Measurements from ENCODE around the gene ANKIB1.
"Not testable (repeated sequence)": the region's sequence is repeated elsewhere in the genome, so short reads cannot be mapped to it uniquely, and the experiment has no call there.

ANKIB1 gene

GRCh38 chr7:92331508-92331907, 85.7 kb downstream of the ANKIB1 start:
- DNase-seq, result no peak

DNA sequence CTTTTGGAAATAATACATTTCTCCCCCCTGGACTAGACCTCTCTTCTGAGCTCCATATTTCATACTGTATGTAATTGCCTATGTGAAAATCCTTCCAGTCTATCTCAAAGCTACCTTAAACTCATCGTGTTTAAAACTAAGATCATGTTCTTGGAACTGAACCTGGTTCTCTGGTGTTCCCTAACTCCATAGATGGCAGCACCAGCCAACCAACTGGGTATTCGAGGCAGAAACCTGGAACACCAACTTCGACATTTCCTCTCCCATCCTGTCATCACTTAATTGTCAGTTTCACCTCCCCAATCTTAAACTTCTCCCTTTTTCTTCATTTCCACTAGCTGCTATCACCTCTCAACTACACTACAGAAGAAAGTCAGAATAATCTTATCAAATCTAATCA, 87.0 kb downstream of the ANKIB1 start:
- no peak for DNase-seq

DNA sequence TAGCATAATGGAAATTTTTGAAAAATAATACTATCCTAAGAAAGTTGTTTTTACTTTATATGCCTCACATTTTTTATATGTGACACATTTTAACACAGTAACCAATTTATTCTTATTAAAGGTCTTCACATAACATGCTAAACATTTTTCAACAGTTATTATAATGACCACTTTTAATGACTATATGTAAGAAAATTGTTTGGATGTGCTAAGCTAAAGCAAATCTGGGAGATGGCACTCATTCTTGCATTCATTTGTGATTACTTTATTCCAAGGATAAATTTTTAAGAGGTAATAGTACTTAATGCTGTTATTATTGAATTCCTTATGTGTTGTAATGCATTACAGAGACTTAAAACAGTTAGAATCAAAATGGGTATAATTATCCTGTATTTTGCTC, 88.1 kb downstream of the ANKIB1 start:
- DNase-seq, result no peak

- DNase-seq, result no peak
These were observed 89.8 kb downstream of the ANKIB1 start for GRCh38 chr7:92335574-92335973.

DNA sequence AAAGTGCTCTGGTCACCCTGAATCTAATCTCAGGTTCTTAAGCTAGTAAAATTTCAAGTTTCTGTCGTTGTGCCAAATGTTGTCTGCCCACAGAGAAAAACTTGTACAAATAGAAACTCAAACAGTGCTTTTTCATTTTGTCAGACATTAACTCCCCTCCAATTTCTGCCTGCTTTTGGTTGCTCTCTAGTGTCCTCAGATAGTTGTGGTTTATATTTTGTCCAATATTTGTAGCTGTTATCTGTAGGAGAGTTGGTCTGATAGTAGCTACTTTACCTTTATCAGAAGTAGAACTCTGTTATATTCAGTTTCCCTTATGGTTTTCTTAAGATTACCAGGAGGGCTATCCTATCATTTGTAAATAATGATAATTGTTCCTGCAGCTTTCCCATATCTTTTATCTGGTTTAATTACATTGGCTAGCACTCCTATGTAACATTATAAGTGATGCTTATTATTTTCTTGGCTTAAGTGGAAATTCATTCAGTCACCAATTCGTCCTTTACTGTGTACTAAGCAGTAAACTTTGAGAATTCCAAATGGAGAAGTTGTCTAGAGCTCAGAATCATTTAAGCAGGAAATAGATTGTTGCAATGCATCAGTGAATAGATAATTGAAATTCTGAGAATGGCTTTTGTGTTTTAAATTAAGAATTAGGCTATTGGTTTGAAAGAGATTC, 91.0 kb downstream of the ANKIB1 start:
- no peak for DNase-seq

DNA sequence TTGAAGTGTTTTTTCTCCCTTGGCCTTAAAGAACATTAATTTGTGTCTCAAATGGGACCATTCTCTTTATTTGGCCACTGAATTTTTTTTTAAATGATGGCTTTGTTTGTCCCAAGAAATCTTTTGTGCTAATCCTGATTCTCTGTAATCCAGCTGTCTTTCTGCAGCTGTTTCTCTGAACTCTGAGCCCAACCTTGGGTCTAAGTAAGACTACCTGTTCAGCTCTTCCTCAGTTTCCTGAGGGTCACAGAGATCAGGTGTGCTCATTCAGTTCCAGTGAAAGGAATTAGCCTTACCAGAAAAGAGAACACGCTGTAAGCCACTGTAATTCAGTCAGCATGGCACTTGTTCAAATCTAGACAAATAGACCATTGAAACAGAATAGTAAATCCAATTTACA, 94.2 kb downstream of the ANKIB1 start:
- DNase-seq, result no peak

GRCh38 chr7:92343714-92344113, 97.9 kb downstream of the ANKIB1 start:
- no peak for DNase-seq

- DNase-seq, result no peak
These were observed 106.2 kb downstream of the ANKIB1 start for GRCh38 chr7:92352009-92352408.

GRCh38 chr7:92354214-92354613, 108.4 kb downstream of the ANKIB1 start:
- DNase-seq, result no peak

DNA sequence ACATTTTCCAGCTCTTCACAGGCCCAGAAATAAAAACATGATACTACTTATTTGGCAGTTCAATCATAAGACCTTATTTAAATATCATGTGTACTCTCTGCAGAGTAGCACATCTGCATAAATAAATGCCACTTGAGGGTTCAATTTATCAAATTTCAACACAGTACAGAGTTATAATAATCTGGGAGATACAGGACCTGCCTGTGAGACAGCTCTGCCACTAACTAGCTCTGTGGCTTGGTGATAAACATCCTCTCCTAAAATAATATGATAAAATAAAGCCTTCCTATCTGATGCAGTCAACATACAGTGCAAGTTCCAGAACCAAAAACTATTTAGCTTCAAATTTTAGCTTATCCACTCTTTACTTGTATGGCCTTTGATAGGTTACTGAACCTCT, 110.6 kb downstream of the ANKIB1 start:
- DNase-seq, result no peak

DNA sequence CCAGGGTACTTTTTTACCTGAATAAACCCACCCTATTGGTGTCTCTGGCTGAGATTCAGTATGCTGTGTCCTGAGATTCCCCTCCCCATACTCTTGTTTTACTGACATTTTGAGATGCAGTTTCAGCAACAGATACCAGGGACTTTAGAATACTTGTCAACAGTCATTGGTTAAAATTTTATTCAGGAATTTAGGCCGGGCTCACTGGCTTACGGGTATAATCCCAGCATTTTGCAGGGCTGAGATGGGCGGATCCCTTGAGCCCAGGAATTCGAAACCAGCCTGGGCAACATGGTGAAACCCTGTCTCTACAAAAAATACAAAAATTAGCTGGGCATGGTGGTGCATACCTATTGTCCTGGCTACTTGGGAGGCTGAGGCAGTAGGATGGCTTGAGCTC, 111.5 kb downstream of the ANKIB1 start:
- no peak for DNase-seq

- not testable (repeated sequence) for DNase-seq
These were observed 113.4 kb downstream of the ANKIB1 start for GRCh38 chr7:92359179-92359578.

- DNase-seq, result no peak
These were observed 114.0 kb downstream of the ANKIB1 start for GRCh38 chr7:92359801-92360200.

GRCh38 chr7:92360387-92360786, 114.6 kb downstream of the ANKIB1 start:
- DNase-seq, result no peak

GRCh38 chr7:92362131-92362530, 116.4 kb downstream of the ANKIB1 start:
- no peak for DNase-seq

GRCh38 chr7:92366730-92367129, 121.0 kb downstream of the ANKIB1 start:
- DNase-seq, result no peak

DNA sequence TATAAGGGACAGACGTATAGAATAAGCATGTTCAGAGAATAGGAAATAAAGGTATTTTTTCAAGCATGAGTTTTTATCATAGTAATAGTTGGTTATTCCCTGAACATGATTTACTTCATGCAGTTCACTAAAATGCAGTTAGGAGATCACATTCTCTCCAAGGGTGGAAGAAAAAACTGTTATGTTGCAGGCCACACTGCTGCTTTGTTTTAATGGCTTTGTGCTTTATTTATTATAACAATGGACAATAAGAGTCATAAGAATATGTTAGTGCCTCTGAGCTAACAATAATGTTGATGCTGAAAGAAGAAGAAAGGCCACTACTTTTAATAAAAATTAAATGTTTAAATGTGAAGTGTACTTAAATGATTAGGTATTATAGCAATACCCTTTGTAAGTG, 123.0 kb downstream of the ANKIB1 start:
- DNase-seq, result no peak

GRCh38 chr7:92375013-92375412, 129.2 kb downstream of the ANKIB1 start:
- DNase-seq, result no peak

- DNase-seq, result no peak
These were observed 145.3 kb downstream of the ANKIB1 start for GRCh38 chr7:92391071-92391470.

DNA sequence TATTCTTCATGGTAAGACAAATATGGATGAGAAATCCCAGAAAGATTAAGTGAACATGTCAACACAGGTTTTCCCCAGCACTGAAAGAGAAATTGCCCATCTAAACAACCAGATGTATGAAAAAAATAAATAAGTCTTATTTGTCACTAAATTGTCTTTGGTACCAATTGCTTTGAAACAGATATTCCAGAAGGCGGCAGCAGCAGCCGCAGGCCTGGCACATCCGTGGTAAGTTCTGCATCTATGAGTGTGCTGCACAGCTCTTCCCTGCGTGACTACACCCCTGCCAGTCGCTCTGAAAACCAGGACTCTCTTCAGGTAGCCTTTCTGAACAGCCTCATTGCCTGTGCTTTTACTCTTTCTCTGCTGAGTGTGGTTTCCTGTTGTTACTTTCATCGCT, 151.8 kb downstream of the ANKIB1 start:
- no peak for DNase-seq

DNA sequence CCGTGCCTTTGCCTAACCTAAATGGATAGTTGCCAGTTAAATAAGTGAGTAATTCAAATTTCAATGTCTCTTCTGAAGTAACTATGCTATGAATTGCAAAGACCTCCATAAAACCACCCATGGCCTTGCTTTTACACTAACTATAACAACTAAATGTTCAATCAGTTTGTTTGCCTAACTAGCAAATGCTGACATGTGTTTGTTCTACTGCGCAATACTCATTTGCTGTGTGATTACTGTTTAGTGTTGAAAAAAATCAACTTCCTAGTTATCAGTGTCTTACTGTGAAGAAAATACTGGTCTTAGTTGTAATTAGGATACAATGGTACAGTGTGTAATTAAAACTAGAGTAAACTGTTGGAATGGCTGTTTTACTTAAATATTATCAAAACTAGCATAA, 154.2 kb downstream of the ANKIB1 start:
- DNase-seq, result no peak

- DNase-seq, result no peak
These were observed 157.4 kb downstream of the ANKIB1 start for GRCh38 chr7:92402920-92403759.

DNA sequence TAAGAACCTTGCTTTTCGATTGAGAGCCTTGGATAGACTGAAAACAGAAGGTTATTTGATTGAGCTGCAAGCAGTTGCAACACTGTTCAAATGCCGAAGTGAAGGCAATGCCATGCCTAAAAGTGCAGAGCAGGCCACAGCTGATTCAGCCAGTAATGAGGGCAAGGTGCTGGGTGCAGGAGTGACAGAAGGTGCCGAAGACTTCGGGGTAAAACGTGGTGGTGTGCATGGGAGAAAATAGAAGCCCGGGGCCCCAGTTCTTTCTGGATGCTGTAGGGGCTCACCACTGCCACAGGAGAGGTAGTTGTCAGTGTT, 157.9 kb downstream of the ANKIB1 start:
- no peak for DNase-seq

GRCh38 chr7:92404170-92404614, 158.4 kb downstream of the ANKIB1 start:
- no peak for DNase-seq

- DNase-seq, result no peak
These were observed 163.6 kb downstream of the ANKIB1 start for GRCh38 chr7:92409357-92409756.

All from NCI-H510A treated with DMSO at 0.1 percent for 48 hours (cell line).